Fibroblast of lung (primary cell): ENCODE measurements around the gene CALB2. TPM values are rescaled to one million over a fixed set of nuclear protein-coding genes. Genes with fewer than 3 reads are reported as not detected.
"Not testable (repeated sequence)": the region's sequence is repeated elsewhere in the genome, so short reads cannot be mapped to it uniquely, and the experiment has no call there.

Source experiments
- DNase-seq, 2 donors: peaks; one replicate each; pipeline versions ENCODE4 v3.0.0 to v3.0.0-alpha.2; 2010; ENCODE audit warnings: low read depth in 2 of 2
- H2AFZ ChIP-seq: 2 replicates; pipeline ENCODE4 v1.5.1; 2012; ENCODE audit warnings: low read length, control low read depth, inconsistent platforms
- H3K27ac ChIP-seq: 2 replicates; pipeline ENCODE4 v1.5.1; 2011; ENCODE audit warnings: low read length, control low read depth; ENCODE audit not compliant: insufficient read depth
- H3K27me3 ChIP-seq: 2 replicates; pipeline ENCODE4 v1.5.1; 2011; ENCODE audit warnings: mild to moderate bottlenecking, low read length; ENCODE audit not compliant: control insufficient read depth, insufficient read depth
- H3K36me3 ChIP-seq: 2 replicates; pipeline ENCODE4 v1.5.1; 2011; ENCODE audit warnings: low read length; ENCODE audit not compliant: control insufficient read depth, insufficient read depth
- H3K4me1 ChIP-seq: 2 replicates; pipeline ENCODE4 v1.5.1; 2011; ENCODE audit warnings: low read length; ENCODE audit not compliant: control insufficient read depth, insufficient read depth; ENCODE audit errors: extremely low read depth
- H3K4me2 ChIP-seq: 2 replicates; pipeline ENCODE4 v1.5.1; 2011; ENCODE audit warnings: low read length, control low read depth; ENCODE audit not compliant: insufficient read depth; ENCODE audit errors: extremely low read depth
- H3K4me3 ChIP-seq, 4 experiments: fragments of 200-600 bp in 1 of 4; sonication (generic) in 1 of 4; replicated peaks in 1 of 4; 2 replicates each; pipeline ENCODE4 v1.5.1; 2011 to 2016; ENCODE audit warnings: low read length in 4 of 4, low read depth in 3 of 4, mild to moderate bottlenecking in 3 of 4, control low read depth in 2 of 4, inconsistent platforms in 1 of 4, mixed read lengths in 1 of 4; ENCODE audit not compliant: insufficient read depth in 1 of 4; ENCODE audit errors: control extremely low read depth in 1 of 4
- H3K79me2 ChIP-seq: 2 replicates; pipeline ENCODE4 v1.5.1; 2012; ENCODE audit warnings: mild to moderate bottlenecking, low read length, inconsistent platforms; ENCODE audit not compliant: control insufficient read depth, insufficient read depth
- H3K9ac ChIP-seq: 2 replicates; pipeline ENCODE4 v1.5.1; 2011; ENCODE audit warnings: mild to moderate bottlenecking, low read length, control low read depth; ENCODE audit not compliant: insufficient read depth
- H3K9me3 ChIP-seq: 2 replicates; pipeline ENCODE4 v1.5.1; 2012; ENCODE audit warnings: low read depth, low read length; ENCODE audit not compliant: control insufficient read depth, insufficient read depth
- H4K20me1 ChIP-seq: 2 replicates; pipeline ENCODE4 v1.5.1; 2011; ENCODE audit warnings: low read length; ENCODE audit not compliant: control insufficient read depth, insufficient read depth; ENCODE audit errors: extremely low read depth
- EZH2 ChIP-seq: IDR thresholded peaks from 2 replicates; pipeline ENCODE4 v1.5.1; 2012; ENCODE audit warnings: low read length, control low read depth, mild to moderate bottlenecking; ENCODE audit errors: missing control alignments
- polyA minus RNA-seq: library from RNA; depleted of rRNA, polyadenylated mRNA; stranded (reverse); fragments of >200 nt; gene quantifications from 2 replicates; pipeline ENCODE4 v1.2.3, GENCODE V29; 2011; ENCODE audit warnings: low replicate concordance
- polyA plus RNA-seq, 2 donors: library from polyadenylated mRNA; depleted of rRNA in 1 of 2; stranded (reverse) in 1 of 2; unstranded in 1 of 2; fragments of >200 nt; gene quantifications; 2 replicates each; pipeline ENCODE4 v1.2.1, GENCODE V29; 2011 to 2012; ENCODE audit warnings: missing spikeins in 1 of 2
- total RNA-seq: library from RNA; depleted of rRNA; stranded (reverse); fragments of >200 nt; gene quantifications from 2 replicates; pipeline ENCODE4 v1.2.1, GENCODE V29; 2014
- TF ChIP-seq, protein P1 (sequence below), 2 donors: IDR thresholded peaks in 1 of 2; conservative IDR thresholded peaks in 1 of 2; 1 replicate in 1 of 2; 2 replicates in 1 of 2; pipeline ENCODE4 v1.5.1; 2011 to 2012; ENCODE audit warnings: low read length in 2 of 2, control low read depth in 1 of 2, inconsistent platforms in 1 of 2, low read depth in 1 of 2, mild to moderate bottlenecking in 1 of 2

The CALB2 gene
- total RNA-seq (0.51 and 1.3 TPM in 2 replicates), polyA plus RNA-seq (0.58 and 1.2 TPM in 2 replicates), polyA minus RNA-seq (not detected in 2 replicates)
- polyA plus RNA-seq (2012), result 0.14 and 0.46 TPM in 2 replicates

- peaks cover 5% of the 10 kb centered on the region for H3K27me3 ChIP-seq
- no peaks in the 10 kb centered on the region for H3K36me3 ChIP-seq
- no peaks in the 10 kb centered on the region for H3K79me2 ChIP-seq
- peak within 1 kb of the TSS; percentile 69 for H2AFZ ChIP-seq
- peaks cover 7% of the 10 kb centered on the region for H3K4me1 ChIP-seq
- no peak within 1 kb of the TSS for H3K9ac ChIP-seq
- peak within 1 kb of the TSS; percentile 9 to 41 (median 17) for H3K4me3 ChIP-seq
- peak; percentile 28 to 39 for DNase-seq
- TF ChIP-seq EZH2, result no peak
- TF ChIP-seq, protein P1, sequence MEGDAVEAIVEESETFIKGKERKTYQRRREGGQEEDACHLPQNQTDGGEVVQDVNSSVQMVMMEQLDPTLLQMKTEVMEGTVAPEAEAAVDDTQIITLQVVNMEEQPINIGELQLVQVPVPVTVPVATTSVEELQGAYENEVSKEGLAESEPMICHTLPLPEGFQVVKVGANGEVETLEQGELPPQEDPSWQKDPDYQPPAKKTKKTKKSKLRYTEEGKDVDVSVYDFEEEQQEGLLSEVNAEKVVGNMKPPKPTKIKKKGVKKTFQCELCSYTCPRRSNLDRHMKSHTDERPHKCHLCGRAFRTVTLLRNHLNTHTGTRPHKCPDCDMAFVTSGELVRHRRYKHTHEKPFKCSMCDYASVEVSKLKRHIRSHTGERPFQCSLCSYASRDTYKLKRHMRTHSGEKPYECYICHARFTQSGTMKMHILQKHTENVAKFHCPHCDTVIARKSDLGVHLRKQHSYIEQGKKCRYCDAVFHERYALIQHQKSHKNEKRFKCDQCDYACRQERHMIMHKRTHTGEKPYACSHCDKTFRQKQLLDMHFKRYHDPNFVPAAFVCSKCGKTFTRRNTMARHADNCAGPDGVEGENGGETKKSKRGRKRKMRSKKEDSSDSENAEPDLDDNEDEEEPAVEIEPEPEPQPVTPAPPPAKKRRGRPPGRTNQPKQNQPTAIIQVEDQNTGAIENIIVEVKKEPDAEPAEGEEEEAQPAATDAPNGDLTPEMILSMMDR (conservative IDR thresholded peaks at IDR 0.05 in 1 of 2, IDR thresholded peaks at IDR 0.05 in 1 of 2; ENCODE audit: low read depth in 1 of 2, low read length in 2 of 2), result peak; percentile 48 to 58
- H4K20me1 ChIP-seq, result no peaks in the 10 kb centered on the region
- no peaks in the 10 kb centered on the region for H3K9me3 ChIP-seq
- peak within 1 kb of the TSS; percentile 93 for H3K4me2 ChIP-seq
- H3K27ac ChIP-seq, result no peak within 1 kb of the TSS
Measured at GRCh38 chr16:71358464-71358998, at the start of gene CALB2. Gene CALB2, plus strand, starts transcription at chr16:71358723. Its CDS starts 70 bp downstream, at chr16:71358793.

- H3K9ac ChIP-seq, result no peak overlapping the region
Measured at GRCh38 chr16:71311553-71312158, 46.9 kb upstream of the CALB2 start.

GRCh38 chr16:71313591-71313990, 44.9 kb upstream of the CALB2 start:
- not testable (repeated sequence) for H3K4me2 ChIP-seq, H3K36me3 ChIP-seq, H3K9ac ChIP-seq, H4K20me1 ChIP-seq, DNase-seq, H3K27ac ChIP-seq, H3K79me2 ChIP-seq, H3K4me3 ChIP-seq, H2AFZ ChIP-seq, H3K9me3 ChIP-seq, H3K4me1 ChIP-seq, H3K27me3 ChIP-seq

More at GRCh38 chr16:71311553-71312158, 46.9 kb upstream of the CALB2 start:
- Histone ChIP-seq H3K4me2 (no peak overlapping the region), H3K4me3 (no peak overlapping the region), H3K9me3 (no peaks in the 10 kb centered on the region), H3K27ac (no peak overlapping the region), H3K79me2 (no peaks in the 10 kb centered on the region), H2AFZ (no peak overlapping the region), H3K36me3 (no peaks in the 10 kb centered on the region), H3K27me3 (no peaks in the 10 kb centered on the region), H3K4me1 (no peaks in the 10 kb centered on the region), H4K20me1 (no peaks in the 10 kb centered on the region)
- no peak for TF ChIP-seq EZH2
- TF ChIP-seq, protein P1 (conservative IDR thresholded peaks at IDR 0.05 in 1 of 2, IDR thresholded peaks at IDR 0.05 in 1 of 2; ENCODE audit: low read depth in 1 of 2, low read length in 2 of 2), result peak; percentile 67 to 80
- DNase-seq, result peak; percentile 6
